ENCODE data around the gene DCAF5.

GRCh38 chr14:69108358-69108757, 44.6 kb downstream of the DCAF5 start:
- TF ChIP-seq, protein P1, sequence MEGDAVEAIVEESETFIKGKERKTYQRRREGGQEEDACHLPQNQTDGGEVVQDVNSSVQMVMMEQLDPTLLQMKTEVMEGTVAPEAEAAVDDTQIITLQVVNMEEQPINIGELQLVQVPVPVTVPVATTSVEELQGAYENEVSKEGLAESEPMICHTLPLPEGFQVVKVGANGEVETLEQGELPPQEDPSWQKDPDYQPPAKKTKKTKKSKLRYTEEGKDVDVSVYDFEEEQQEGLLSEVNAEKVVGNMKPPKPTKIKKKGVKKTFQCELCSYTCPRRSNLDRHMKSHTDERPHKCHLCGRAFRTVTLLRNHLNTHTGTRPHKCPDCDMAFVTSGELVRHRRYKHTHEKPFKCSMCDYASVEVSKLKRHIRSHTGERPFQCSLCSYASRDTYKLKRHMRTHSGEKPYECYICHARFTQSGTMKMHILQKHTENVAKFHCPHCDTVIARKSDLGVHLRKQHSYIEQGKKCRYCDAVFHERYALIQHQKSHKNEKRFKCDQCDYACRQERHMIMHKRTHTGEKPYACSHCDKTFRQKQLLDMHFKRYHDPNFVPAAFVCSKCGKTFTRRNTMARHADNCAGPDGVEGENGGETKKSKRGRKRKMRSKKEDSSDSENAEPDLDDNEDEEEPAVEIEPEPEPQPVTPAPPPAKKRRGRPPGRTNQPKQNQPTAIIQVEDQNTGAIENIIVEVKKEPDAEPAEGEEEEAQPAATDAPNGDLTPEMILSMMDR (IDR thresholded peaks at IDR 0.05), result no peak
- TF ChIP-seq POLR2AphosphoS5 (IDR thresholded peaks at IDR 0.05) (no peak), POLR2A (IDR thresholded peaks at IDR 0.05) (no peak)
